SKM-1 (cell line): Measurements from ENCODE around the gene NSUN2.
"Not testable (repeated sequence)": the region's sequence is repeated elsewhere in the genome, so short reads cannot be mapped to it uniquely, and the experiment has no call there.

Experiments used
- DNase-seq: peaks from one replicate; lab custom pipeline; 2025; ENCODE audit not compliant: unreplicated experiment; lab: John Stamatoyannopoulos, UW

Gene NSUN2

DNA sequence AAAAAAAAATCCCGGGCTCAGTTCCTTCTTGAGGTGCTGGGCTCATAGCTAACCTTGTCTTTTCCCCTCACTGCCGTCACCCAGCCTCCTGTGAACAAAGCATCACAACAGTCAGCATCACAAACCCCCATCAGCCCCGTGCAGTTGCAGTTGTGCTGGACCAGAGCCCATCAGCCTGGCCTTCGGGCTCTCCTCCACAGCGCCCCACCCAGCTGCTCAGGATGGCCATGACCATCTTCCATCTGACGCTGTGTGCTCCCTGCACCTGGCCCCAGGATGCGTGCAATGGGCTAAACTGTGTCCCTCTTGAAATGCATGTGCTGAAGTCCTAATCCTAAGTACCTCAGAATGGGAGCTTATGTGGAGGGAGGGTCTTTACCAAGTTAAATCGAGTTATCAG lies 48.1 kb downstream of the NSUN2 start:
- no peak for DNase-seq

DNA sequence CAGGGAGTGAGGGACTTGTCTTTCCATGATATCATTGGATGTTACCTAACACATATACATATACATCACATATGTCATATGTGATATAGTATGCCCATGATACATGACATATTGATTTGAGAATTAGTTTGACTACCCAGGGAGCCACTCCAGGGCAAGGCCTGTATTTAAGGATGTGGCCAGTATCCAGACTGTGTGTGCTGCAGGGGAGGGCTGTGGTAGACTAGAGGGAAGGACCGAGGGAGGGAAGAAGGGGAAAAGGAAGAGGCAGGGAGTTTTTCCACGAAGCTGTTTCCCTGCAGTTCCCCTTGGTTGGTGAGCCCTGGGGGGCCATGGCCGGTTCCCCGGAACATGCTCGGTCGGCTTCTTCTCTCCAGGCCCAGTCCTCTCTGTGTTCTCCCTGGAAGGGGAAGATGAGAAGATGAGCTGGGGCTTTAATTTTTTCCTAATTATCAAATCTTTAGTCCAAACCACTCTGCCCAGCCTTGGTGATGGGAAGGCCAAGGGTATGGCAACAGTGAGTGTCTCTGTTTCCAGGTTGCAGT lies 48.7 kb downstream of the NSUN2 start:
- DNase-seq, result no peak

DNA sequence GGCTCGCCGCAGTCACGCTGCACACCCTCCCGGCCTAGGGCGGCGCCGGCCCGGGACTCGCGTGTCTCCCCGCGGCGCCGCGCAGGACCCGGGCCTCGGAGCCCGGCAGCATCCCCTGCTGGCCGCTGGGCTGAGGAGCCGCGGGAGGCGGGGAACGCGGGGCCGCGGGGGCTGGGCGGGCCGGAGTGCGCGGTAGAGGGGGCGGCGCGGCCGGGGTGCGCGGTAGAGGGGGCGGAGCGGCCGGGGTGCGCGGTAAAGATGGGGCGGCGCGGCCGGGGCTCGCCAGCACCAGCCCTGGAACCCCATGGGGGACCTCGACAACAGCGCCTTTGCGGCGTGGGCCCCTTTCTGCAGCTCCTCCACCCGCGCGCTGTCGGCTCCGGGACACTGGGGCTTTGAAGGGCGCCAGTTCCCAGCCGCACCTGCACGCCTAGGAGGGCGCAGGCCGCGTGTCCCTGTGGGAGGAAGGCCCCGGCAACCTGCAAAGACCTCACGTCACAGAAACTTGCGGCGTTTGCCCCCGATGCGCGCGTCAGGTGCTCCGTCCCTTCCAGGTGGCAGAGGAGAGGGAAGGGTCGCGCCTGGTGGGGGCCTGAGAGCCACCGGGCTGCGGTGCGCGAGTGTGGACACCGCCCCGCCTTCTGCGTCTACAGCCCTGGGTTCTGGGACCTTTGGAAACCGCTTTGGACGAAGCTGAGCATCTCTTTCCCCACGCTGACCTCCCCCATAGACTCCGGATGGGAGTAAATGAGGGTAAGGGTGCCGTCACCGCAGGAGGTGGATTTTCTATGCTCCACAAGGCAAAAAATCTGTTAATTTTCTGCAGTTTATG lies 49.6 kb downstream of the NSUN2 start:
- no peak for DNase-seq

DNA sequence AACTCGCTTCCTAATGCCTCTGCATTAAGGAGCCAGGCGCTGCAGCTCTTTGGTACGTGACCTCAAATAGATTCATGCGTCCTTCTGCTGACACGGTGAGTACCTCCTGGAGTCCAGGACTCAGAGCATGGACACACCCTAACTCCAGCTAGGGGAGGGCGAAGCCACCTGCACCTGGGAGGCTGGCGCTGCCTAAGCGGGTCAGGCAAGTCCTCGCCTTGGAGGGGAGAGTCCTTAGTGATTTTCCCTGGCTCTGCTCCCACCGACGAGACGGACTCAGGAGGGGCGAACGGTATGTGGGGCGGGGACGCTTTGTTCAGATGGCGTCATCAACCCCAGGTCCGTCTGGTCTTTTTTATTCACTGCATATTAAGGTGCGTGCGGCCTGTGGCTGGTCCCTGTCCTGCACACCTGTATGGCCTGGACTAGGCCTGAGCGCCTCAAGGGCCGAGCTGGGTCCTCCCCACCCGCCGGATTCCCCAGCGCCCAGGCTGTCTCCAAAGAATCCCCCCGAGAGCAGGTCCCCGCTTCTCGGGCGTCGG lies 50.3 kb downstream of the NSUN2 start:
- DNase-seq, result no peak

GRCh38 chr5:6581559-6582426 lies 51.1 kb downstream of the NSUN2 start:
- no peak for DNase-seq

DNA sequence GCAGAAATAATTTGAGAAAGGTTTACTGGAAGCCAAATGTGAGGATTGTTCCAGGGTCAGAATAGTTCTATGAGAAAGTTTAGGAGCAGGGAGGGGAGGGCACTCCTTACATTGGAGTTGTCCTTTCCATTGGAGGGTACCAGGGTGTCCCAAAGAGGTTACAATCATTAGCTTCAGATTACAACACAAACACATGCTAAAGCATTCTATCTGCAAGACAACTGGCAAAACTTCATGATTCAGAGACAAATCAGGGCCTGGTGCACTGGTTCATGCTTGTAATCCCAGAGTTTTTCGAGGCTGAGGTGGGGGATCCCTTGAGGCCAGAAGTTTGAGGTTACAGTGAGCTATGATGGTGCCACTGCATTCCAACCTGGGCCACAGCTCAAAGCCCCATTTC lies 51.8 kb downstream of the NSUN2 start:
- no peak for DNase-seq

DNA sequence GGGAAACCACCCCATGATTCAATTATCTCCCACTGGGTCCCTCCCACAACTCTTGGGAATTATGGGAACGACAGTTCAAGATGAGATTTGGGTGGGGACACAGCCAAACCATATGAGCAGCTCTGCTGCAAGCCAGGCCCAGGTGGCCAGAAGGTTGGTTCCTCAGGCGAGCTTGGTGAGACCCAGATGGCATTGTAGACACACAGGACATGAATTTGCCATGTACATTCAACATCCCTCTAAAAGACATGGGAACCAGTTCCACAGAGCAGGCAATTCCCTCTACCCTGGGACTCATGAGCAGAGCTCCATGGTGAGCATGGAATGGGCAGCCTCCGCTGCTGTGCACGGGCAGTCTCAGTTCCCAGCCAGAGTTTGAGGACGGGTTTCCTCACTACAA lies 53.3 kb downstream of the NSUN2 start:
- DNase-seq, result no peak

GRCh38 chr5:6578676-6579343 lies 54.0 kb downstream of the NSUN2 start:
- DNase-seq, result no peak

- no peak for DNase-seq
These were observed 55.9 kb downstream of the NSUN2 start for GRCh38 chr5:6576861-6577501.

DNA sequence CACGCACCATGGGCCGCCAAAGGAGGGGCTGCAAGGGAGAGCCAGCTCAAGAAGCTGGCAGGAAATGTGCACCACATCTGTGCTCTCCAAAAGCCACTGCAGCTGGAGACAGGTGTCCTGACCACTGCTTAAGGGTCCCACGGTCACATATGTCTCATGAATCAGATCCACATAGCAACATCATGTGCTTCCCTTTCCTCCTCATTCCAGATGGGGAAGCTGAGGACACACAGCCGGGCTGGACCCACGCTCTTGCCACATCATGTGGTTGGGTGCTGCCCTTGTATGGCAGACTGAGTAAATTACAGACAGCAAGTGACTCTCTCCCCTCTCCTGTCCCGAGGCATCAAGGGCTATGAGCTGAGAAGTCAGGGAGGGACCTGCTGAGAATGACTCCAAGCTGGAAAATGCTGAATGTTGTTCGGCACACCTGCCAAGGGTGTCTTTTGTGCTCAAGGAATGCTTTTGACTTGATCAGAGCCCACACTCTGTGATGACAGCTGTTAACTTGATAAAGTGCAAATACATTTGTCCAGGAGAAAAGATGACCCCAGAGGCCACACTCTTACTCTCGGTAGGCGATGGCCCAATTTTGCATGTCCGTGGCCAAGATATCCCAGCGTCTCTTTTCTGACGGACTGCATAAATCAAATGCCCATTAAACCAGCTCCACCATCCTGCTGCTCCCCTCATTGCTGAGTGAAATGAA lies 58.2 kb downstream of the NSUN2 start:
- DNase-seq, result no peak

- DNase-seq, result no peak
These were observed 58.7 kb downstream of the NSUN2 start for GRCh38 chr5:6574111-6574510.

- DNase-seq, result no peak
These were observed 59.2 kb downstream of the NSUN2 start for GRCh38 chr5:6573651-6574101.

GRCh38 chr5:6572825-6573380 lies 59.9 kb downstream of the NSUN2 start:
- DNase-seq, result no peak

GRCh38 chr5:6572086-6572824 lies 60.6 kb downstream of the NSUN2 start:
- DNase-seq, result no peak

DNA sequence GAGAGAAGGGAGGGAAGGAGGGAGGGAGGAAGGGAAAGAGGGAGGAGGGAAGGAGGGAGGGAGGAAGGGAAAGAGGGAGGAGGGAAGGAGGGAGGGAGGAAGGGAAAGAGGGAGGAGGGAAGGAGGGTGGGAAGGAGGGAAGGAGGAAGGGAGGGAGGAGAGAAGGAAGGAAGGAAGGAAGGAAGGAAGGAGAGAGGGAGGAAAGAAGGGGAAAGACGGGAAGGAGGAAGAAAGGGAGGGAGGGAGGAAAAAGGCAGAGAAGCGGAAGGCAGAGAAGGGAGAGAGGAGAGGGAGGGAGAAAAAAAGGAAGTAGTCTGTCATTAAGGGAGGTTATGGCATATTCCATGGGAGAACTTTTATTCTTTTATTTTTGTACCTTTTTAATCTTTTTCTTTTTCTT lies 61.2 kb downstream of the NSUN2 start:
- DNase-seq, result not testable (repeated sequence)

GRCh38 chr5:6570530-6570929 lies 62.3 kb downstream of the NSUN2 start:
- no peak for DNase-seq

GRCh38 chr5:6568889-6569288 lies 64.0 kb downstream of the NSUN2 start:
- no peak for DNase-seq

GRCh38 chr5:6568383-6568782 lies 64.5 kb downstream of the NSUN2 start:
- DNase-seq, result no peak

DNA sequence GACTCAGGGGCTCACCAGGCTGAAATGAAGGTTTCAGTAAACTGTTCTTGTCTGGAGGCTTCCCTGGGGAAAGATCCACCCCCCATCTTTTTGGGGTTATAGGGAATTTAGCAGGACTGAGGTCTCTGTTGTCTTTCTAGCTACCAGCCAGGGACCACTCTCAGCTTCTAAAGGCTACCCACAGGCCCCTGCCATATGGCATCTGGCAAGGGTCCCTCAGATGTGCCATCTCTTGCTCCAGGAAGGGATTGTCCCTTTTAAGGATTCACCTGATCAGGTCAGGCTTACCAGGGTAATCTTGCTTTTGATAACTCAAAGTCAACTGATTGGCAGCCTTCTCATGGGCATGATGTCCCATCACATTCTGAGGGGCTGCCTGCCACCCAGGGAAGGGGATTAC lies 65.0 kb downstream of the NSUN2 start:
- DNase-seq, result no peak
